ENCODE data around the gene ACSL6. TPM values are rescaled to one million over a fixed set of nuclear protein-coding genes. Genes with fewer than 3 reads are reported as not detected.

Gene ACSL6
- total RNA-seq, 4 donors from 2014 or later = 0.04 to 3.2 (median 1.1) TPM

- H3K4me3 ChIP-seq = no peak overlapping the region
- no peaks in the 10 kb centered on the region for H3K9me3 ChIP-seq
- no peaks in the 10 kb centered on the region for H3K4me1 ChIP-seq
- no peak for DNase-seq
- TF ChIP-seq, protein P1, sequence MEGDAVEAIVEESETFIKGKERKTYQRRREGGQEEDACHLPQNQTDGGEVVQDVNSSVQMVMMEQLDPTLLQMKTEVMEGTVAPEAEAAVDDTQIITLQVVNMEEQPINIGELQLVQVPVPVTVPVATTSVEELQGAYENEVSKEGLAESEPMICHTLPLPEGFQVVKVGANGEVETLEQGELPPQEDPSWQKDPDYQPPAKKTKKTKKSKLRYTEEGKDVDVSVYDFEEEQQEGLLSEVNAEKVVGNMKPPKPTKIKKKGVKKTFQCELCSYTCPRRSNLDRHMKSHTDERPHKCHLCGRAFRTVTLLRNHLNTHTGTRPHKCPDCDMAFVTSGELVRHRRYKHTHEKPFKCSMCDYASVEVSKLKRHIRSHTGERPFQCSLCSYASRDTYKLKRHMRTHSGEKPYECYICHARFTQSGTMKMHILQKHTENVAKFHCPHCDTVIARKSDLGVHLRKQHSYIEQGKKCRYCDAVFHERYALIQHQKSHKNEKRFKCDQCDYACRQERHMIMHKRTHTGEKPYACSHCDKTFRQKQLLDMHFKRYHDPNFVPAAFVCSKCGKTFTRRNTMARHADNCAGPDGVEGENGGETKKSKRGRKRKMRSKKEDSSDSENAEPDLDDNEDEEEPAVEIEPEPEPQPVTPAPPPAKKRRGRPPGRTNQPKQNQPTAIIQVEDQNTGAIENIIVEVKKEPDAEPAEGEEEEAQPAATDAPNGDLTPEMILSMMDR (IDR thresholded peaks at IDR 0.05) = no peak
- no peak for TF ChIP-seq POLR2A (IDR thresholded peaks at IDR 0.05)
- 55 to 56% methylated on average over 2 of the region's 2 CpGs for WGBS, 2 donors
- intact Hi-C loops (cut with DNase I) = no loop called here
- H3K27ac ChIP-seq = no peak overlapping the region
- no peaks in the 10 kb centered on the region for H3K36me3 ChIP-seq
- H3K27me3 ChIP-seq = peaks cover 0 to 17% (median 0%) of the 10 kb centered on the region in 4 donors
Measured at GRCh38 chr5:132022737-132023136, 11.3 kb upstream of the ACSL6 start.

GRCh38 chr5:132021654-132022053 lies 10.2 kb upstream of the ACSL6 start:
- H3K4me3 ChIP-seq = no peak overlapping the region
- intact Hi-C loops (cut with DNase I) = no loop called here
- H3K27me3 ChIP-seq = peaks cover 0 to 28% (median 0%) of the 10 kb centered on the region in 4 donors
- no peak overlapping the region for H3K27ac ChIP-seq
- 65 to 67% methylated on average over 2 of the region's 2 CpGs for WGBS, 2 donors
- TF ChIP-seq POLR2A (IDR thresholded peaks at IDR 0.05) = no peak
- TF ChIP-seq, protein P1 (IDR thresholded peaks at IDR 0.05) = no peak
- no peaks in the 10 kb centered on the region for H3K36me3 ChIP-seq
- H3K9me3 ChIP-seq = no peaks in the 10 kb centered on the region
- H3K4me1 ChIP-seq = no peaks in the 10 kb centered on the region
- no peak for DNase-seq

GRCh38 chr5:132020568-132021339 lies 9.3 kb upstream of the ACSL6 start:
- Histone ChIP-seq H3K36me3 (no peaks in the 10 kb centered on the region), H3K27ac (no peak overlapping the region), H3K27me3 (peaks cover 0 to 31% (median 0%) of the 10 kb centered on the region in 4 donors), H3K4me3 (no peak overlapping the region), H3K4me1 (no peaks in the 10 kb centered on the region), H3K9me3 (no peaks in the 10 kb centered on the region)
- intact Hi-C loops (cut with DNase I) = no loop called here
- 61 to 69% methylated on average over 5 to 6 of the region's 6 CpGs for WGBS, 2 donors
- no peak for DNase-seq
- no peak for TF ChIP-seq POLR2A (IDR thresholded peaks at IDR 0.05)
- TF ChIP-seq, protein P1 (IDR thresholded peaks at IDR 0.05) = no peak

DNA sequence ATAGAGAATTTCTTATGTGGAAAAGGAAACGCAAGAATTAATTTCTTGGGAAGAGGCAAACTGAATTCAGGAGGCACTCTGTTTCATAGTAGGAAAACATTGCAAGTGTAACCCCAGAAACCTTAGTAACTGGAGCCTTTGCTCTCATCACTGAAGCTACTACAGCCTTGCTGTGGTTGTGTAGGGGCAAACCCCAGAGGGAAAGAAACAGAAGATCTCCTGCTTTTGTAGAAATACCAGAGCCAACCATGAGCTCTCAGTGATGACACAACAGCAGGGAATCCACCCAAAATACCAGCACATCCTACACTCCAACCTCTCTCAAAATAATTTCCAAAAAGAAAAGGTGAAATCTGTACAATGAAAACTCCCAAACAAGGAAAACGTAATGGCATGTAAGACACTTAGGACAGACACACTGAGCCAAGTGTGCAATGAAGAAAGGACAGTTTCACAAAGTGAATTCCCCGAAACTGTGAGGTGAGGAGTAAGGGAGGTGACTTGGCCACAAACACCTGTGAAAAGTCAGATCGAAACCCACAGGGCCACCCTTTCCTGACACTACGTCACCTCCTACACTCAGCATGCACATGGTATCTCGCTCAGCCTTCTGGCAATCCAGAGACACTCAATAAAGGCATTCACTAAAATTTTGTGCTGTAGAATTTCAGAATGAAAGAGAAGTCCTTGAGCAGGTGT lies 8.5 kb upstream of the ACSL6 start:
- TF ChIP-seq POLR2A (IDR thresholded peaks at IDR 0.05) = no peak
- TF ChIP-seq, protein P1 (IDR thresholded peaks at IDR 0.05) = no peak
- Histone ChIP-seq H3K27ac (no peak overlapping the region), H3K36me3 (no peaks in the 10 kb centered on the region), H3K4me3 (no peak overlapping the region), H3K9me3 (no peaks in the 10 kb centered on the region), H3K27me3 (peaks cover 0 to 38% (median 0%) of the 10 kb centered on the region in 4 donors), H3K4me1 (no peaks in the 10 kb centered on the region)
- intact Hi-C loops (cut with DNase I) = no loop called here
- WGBS, 2 donors = 64 to 75% methylated on average over 6 of the region's 6 CpGs
- no peak for DNase-seq

DNA sequence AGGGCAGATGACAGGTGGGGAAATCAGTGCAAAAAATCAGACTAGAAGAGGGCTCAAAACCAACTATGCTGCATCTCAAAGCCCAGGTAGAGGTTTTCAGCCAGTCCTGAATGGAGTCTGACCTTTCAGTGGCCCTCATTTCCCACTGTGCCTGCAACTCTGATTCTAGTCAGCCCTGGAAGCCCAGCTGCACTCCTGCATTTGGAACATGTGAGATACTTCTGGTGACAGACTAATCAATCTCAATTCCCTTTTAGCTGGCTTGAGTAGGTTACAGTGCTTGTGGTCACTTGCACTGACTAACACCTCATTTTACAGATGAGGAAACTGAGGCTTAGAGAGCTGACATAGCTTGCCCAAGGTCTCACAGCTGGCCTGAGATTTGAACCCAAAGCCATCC lies 7.9 kb upstream of the ACSL6 start:
- Histone ChIP-seq H3K27me3 (peaks cover 0 to 39% (median 0%) of the 10 kb centered on the region in 4 donors), H3K4me1 (no peaks in the 10 kb centered on the region), H3K9me3 (no peaks in the 10 kb centered on the region), H3K36me3 (no peaks in the 10 kb centered on the region), H3K4me3 (no peak overlapping the region), H3K27ac (no peak overlapping the region)
- DNase-seq = no peak
- intact Hi-C loops (cut with DNase I) = no loop called here
- TF ChIP-seq, protein P1 (IDR thresholded peaks at IDR 0.05) = no peak
- TF ChIP-seq POLR2A (IDR thresholded peaks at IDR 0.05) = no peak

Measured in esophagus squamous epithelium (tissue), 5 donors.